ENCODE results near the gene CREM.

Gene CREM

DNA sequence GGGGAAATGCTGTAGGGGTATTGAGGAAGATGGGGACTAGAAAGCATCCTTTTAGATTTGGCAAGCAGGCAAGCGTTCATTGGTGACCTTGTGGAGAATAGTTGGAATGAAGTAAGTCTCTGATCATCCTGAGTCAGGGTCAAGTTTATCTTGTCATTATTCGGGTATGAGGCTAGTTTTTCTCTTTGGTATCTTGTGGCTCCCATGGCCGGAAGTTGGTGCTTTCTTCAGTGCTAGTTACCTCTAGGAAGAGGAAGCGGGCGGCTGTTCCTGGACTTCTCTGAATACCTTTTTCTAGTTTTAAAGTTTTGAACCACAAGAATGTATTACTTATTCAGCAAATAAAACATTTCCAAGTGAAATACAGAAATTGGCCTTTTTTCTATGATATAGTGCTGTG is 9.2 kb downstream of the CREM start:
- no peak for DNase-seq (ENCODE audit: low read depth in 2 of 2)

GRCh38 chr10:35136263-35136815 is 9.7 kb downstream of the CREM start:
- DNase-seq (ENCODE audit: low read depth in 2 of 2): no peak

DNA sequence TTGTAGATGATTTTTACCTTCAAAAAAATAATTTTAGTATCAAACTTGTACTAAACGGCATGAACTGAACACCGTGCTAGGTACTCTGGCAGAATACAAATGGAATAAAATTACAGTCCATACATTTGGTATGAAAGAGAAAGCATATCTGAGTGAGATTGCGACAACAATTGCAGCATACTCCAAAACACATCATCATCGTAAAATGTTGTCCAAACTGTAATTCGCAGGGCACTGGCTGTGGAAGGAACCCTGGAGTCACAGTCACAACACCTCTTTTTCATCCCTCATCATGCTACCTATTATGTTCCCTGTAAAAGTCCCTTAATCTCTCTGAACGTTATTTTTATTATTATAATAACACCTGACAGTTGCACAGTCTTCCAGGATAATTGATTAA is 13.5 kb downstream of the CREM start:
- no peak for DNase-seq (ENCODE audit: low read depth in 2 of 2)

- no peak for DNase-seq (ENCODE audit: low read depth in 2 of 2)
These were observed 14.1 kb downstream of the CREM start for GRCh38 chr10:35140727-35141126.

DNA sequence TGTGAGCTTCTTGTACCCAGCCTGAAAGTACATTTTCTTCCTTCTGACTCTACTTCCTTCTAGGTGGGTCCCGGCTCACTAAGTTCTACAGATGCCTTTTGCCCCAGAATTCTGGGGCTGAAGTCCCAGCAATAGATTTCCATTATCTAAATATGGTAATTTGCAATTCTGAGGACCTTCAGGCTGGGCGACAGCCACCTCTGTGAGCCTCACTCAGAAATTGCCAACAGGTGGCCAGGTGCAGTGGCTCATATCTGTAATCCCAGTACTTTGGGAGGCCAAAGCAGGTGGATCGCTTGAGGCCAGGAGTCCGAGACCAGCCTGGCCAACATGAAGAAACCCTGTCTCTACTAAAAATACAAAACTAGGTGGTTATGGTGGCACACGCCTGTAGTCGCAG is 23.7 kb downstream of the CREM start:
- DNase-seq (ENCODE audit: low read depth in 2 of 2): no peak

DNA sequence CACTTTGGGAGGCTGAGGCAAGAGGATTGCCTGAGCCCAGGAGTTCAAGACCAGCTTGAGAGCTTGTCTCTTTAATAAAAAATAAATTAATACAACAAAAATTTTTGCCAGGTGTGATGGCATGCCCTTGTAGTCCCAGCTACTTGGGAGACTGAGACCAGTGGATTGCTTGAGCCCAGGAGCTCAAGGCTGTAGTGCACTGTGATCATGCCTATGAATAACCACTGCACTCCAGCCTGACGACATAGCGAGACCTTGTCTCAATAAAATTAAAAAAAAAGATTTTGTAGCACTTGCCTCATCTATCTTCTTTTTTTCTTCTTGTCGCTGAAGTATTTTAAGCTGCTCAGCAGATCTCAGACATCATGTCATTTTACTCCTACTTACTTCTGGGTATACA is 26.3 kb downstream of the CREM start:
- DNase-seq (ENCODE audit: low read depth in 2 of 2): no peak

GRCh38 chr10:35153716-35154115 is 27.1 kb downstream of the CREM start:
- no peak for DNase-seq (ENCODE audit: low read depth in 2 of 2)

- no peak for DNase-seq (ENCODE audit: low read depth in 2 of 2)
These were observed 34.1 kb downstream of the CREM start for GRCh38 chr10:35160743-35161142.

- no peak for DNase-seq (ENCODE audit: low read depth in 2 of 2)
These were observed 35.3 kb downstream of the CREM start for GRCh38 chr10:35161906-35162305.

GRCh38 chr10:35165136-35165535 is 38.5 kb downstream of the CREM start:
- no peak for DNase-seq (ENCODE audit: low read depth in 2 of 2)

GRCh38 chr10:35165811-35166210 is 39.2 kb downstream of the CREM start:
- no peak for DNase-seq (ENCODE audit: low read depth in 2 of 2)

GRCh38 chr10:35166607-35167006 is 40.0 kb downstream of the CREM start:
- DNase-seq (ENCODE audit: low read depth in 2 of 2): no peak

GRCh38 chr10:35167342-35167741 is 40.7 kb downstream of the CREM start:
- DNase-seq (ENCODE audit: low read depth in 2 of 2): no peak

- DNase-seq (ENCODE audit: low read depth in 2 of 2): no peak
These were observed 45.5 kb downstream of the CREM start for GRCh38 chr10:35172146-35172545.

GRCh38 chr10:35172574-35172973 is 45.9 kb downstream of the CREM start:
- DNase-seq (ENCODE audit: low read depth in 2 of 2): no peak

- no peak for DNase-seq (ENCODE audit: low read depth in 2 of 2)
These were observed 51.7 kb downstream of the CREM start for GRCh38 chr10:35178331-35178730.

- DNase-seq (ENCODE audit: low read depth in 2 of 2): no peak
These were observed 56.2 kb downstream of the CREM start for GRCh38 chr10:35182631-35183510.

- DNase-seq (ENCODE audit: low read depth in 2 of 2): no peak
These were observed 58.0 kb downstream of the CREM start for GRCh38 chr10:35184527-35185171.

DNA sequence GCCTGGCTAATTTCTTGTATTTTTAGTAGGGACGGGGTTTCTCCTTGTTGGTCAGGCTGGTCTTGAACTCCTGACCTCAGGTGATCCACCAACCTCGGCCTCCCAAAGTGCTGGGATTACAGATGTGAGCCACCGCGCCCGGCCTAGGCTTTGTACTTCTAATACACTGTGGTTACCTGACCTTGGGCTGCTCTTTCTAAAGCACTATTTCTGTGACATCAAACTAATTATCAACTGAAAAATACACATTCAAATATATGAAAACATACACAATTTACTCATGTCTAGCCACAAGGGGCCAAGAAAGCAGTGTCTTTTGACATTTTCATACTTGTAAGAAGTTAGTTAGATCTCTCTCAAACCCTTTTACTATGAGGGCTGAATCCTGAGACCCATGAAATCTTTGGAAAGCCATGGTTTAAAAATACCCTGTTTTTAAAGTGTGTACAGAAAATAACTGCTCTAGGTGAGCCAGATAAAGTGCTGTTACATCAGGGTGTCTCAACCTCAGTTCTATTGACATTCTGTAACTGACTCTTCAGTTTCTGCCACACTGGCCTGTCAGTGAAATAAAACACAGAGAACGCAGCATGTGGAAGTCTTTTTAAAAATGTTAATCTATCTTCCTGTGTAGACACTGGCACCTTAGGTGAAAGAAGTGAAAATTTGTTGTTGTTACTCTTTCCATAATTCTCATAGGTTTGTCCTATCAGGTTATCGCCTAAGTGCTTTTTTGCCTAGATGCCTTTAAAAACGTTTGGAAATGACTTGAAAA is 58.8 kb downstream of the CREM start:
- DNase-seq (ENCODE audit: low read depth in 2 of 2): no peak

- DNase-seq (ENCODE audit: low read depth in 2 of 2): no peak
These were observed 62.3 kb downstream of the CREM start for GRCh38 chr10:35188954-35189353.

DNA sequence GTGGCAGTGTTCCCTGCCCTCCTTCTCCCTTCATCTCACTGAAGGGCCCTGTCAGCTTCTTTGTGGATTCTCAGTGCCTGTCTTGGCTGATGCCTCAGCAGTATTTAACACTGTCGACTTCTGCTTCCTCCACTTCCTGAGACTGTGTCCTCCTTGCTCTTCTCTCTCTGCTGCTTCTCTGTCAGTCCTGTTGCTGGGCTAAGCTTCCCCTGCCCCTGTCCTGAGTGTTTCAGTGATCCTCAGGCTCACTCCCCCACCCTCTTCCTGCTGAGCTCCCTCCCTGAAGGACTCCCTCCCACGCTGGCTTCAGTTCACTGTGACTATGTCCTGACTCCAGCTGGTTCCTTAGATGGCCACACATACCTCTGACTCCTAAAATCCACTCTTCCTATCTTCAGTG is 64.9 kb downstream of the CREM start:
- no peak for DNase-seq (ENCODE audit: low read depth in 2 of 2)

- DNase-seq (ENCODE audit: low read depth in 2 of 2): no peak
These were observed 66.1 kb downstream of the CREM start for GRCh38 chr10:35192645-35193249.
